GM12874 (cell line): Measurements from ENCODE around the gene SHBG.

ENCODE experiments used
- TF ChIP-seq, protein P1 (sequence below): IDR thresholded peaks from 2 replicates; pipeline ENCODE4 v1.5.1; 2011; ENCODE audit warnings: low read depth, mild to moderate bottlenecking, control low read depth, low read length, moderate library complexity; ENCODE audit not compliant: insufficient read depth

SHBG gene

DNA sequence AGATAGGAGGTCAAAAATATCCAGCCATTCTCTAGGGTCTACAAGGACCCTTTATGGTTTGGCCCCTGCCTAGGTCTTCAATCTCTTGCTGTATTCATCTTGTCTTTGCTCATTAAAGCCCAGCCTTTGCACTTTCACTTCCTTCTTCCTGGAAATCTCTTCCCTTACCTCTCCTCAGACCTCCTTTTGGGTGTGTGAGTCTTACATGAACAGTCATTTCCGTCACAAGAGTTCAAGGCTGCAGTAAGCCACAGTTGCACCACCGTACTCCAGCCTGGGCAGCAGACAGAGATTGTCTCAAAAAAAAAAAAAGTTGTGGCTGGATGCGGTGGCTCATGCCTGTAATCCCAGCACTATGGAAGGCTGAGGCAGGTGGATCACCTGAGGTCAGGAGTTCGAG is 14.8 kb downstream of the SHBG start:
- TF ChIP-seq, protein P1, sequence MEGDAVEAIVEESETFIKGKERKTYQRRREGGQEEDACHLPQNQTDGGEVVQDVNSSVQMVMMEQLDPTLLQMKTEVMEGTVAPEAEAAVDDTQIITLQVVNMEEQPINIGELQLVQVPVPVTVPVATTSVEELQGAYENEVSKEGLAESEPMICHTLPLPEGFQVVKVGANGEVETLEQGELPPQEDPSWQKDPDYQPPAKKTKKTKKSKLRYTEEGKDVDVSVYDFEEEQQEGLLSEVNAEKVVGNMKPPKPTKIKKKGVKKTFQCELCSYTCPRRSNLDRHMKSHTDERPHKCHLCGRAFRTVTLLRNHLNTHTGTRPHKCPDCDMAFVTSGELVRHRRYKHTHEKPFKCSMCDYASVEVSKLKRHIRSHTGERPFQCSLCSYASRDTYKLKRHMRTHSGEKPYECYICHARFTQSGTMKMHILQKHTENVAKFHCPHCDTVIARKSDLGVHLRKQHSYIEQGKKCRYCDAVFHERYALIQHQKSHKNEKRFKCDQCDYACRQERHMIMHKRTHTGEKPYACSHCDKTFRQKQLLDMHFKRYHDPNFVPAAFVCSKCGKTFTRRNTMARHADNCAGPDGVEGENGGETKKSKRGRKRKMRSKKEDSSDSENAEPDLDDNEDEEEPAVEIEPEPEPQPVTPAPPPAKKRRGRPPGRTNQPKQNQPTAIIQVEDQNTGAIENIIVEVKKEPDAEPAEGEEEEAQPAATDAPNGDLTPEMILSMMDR, result no peak

DNA sequence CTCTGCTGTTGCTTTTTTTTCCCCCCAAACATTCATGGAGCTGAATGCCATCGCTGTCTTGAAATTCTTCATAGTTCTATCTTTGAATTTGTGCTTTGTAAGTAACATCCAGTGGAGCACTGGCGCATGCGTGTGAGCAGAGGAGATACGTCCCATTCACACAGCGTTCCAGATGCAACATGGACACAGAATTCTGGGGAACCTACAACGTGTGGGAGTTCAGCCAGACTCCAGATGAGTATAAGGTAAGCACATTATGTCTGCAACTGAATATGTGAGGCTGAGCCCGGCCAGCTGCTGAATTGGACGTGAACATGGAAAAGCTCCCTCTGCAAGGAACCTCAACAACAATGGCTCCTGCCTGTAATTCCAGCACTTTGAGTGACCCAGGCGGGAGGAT is 16.5 kb downstream of the SHBG start:
- TF ChIP-seq, protein P1, result no peak

DNA sequence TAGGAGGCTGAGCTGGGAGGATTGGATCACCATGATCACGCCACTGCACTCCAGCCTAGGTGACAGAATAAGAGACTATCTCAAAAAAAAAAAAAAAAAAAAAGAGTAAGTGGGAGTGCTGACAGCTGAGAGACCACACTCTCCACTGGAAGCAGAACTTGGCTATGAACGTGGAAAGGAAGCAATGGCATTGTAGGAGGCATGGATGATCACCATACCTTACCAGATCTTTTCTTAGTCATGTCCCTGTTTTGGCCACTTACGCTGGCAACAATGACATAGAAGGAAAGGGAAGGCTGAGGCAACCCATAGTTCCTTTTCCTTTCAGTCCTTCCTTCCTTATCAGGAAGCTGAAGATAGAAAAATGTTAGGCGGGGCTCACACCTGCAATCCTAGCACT is 17.1 kb downstream of the SHBG start:
- TF ChIP-seq, protein P1, result no peak

DNA sequence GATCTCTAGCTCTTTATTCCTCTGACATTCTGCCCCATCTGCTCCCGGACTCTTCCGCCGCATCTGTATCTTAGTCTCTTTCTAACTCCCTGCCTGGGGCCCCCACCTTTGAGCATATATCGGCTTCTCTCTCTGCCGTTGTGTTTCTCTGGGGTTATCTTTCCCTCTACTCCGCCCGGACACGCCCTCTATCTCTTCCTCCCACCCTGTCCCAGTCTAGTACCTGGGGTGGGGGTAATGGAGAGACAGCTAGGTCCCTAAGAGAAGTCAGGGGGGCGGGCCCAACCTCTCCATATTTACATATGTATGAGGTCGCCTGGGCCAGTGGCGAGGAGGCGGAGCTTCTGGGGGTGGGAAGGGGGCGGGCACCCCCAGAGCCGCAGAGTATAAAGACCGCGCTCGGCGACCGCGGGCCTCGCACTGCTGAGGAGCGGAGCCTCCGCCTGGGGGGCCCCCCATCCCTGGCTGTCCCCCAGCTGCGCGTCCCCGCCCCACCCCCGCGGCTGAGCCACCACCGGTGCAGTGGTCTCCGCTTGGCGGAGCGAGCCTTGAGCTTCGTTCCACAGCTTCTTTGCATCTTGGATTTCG is 20.7 kb downstream of the SHBG start, which contains the start of gene ATP1B2:
Gene ATP1B2, plus strand, starts transcription at position 418 of the 588 bp plus-strand sequence. CDS start 593 bp downstream, outside the sequence.
- TF ChIP-seq, protein P1, result no peak

DNA sequence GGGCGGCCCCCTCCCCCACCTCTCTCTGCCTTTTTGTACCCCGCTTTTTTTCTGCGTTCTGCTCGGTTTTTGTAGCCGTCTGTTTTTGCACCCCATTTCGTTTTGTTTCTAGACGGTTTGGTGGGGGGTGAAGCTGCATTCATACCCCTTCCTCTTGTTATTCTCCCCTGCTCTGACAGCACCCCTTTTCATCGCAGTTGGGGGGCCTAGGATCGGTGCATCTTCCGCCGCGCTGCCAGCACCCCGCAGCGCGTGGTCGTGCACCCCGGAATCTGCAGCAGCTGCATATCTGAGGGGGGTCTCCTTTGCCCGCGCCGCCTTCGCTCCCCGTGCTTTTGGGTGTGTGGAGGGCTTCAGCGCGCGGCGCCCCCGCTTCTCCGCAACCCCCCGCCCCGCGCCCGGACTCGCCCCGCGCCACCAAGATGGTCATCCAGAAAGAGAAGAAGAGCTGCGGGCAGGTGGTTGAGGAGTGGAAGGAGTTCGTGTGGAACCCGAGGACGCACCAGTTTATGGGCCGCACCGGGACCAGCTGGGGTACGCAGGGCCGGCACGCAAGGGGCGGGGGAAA is 21.2 kb downstream of the SHBG start:
- TF ChIP-seq, protein P1, result no peak

DNA sequence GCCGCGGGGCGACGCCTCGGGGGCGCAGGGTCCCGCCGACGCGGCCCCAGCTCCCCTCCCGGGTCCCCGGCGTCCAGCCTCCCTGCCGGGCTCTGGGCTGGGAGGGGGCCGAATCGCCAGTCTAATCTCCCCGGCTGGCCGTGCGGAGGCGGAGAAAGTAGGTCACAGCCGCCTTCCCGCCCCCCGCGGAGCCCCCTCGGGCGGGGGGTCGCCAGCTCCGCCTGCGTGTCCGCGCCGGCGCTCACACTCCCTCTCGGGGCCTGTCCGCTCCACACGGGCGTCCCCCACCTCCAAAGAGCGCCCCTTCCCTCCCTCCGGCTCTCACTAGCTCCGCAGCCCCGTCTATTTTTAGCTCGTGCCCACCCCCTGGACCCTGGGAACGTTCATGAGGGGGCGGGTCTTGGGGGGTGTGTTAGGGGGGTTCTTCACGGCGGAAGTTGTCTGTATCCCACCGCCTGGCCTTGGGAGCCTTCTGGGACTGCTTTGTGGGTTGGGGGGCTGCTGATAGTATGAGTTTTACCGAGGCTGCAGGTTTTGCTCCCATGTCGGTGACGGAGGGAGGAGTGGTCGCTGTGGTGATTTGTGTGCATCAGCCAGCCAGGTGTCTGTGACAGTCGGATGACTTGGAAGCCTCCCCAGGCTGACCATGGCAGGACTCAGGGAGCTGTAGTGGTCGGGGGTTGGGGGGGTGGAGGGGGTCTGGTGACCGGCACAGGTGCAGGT is 21.9 kb downstream of the SHBG start:
- TF ChIP-seq, protein P1, result no peak
